ENCODE data around the gene OBSL1.

OBSL1 gene

DNA sequence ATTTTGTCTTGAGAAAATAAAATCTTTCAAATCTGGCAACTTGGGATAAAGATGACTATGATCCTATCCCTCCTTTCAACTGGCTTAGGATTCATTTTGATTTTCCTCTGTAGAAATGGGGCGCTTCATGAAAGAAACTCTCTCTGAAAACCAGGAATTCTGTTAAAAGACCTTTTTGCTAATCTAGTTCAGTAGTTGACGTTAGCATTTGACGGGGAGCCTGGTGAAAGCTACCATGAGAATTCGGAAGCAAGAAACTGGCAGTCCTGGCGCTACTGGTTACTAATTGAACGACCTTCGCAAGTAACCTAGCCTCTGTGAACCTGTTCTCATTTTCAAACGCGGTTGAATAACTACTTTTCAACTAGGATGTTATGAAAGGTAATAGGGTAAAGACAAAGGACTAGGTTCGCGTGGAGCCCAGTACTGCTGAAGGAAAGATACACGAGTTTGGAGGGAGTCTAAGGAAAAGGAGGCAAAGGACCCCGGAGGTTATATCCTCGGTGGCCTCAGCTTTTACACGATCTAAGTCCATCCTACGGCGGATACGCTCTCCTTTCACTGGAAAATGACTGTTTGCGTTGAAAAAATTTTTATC, 25.7 kb upstream of the OBSL1 start:
- no peak for DNase-seq

- no peak for DNase-seq
These were observed 23.9 kb upstream of the OBSL1 start for GRCh38 chr2:219595256-219595655.

GRCh38 chr2:219593154-219593553, 21.8 kb upstream of the OBSL1 start:
- no peak for DNase-seq

GRCh38 chr2:219592736-219593135, 21.4 kb upstream of the OBSL1 start:
- no peak for DNase-seq

DNA sequence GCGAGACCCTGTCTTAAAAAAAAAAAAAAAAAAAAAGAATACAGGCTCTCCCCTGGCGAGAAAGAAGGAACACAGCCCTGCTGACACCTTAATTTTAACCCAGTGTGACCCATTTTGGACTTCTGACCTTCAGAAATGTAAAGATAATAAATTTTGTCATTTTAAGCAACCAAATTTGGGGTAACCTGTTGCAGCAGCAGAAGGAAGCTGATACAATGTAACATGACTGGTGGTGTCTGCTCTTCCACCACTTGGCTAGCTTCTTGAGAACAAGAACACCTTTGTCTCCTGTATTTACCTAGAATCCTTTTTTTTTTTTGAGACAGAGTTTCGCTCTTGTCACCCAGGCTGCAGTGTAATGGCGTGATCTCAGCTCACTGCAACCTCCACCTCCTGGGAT, 19.8 kb upstream of the OBSL1 start:
- DNase-seq = no peak

- no peak for DNase-seq
These were observed 10.0 kb upstream of the OBSL1 start for GRCh38 chr2:219581346-219581745.

DNA sequence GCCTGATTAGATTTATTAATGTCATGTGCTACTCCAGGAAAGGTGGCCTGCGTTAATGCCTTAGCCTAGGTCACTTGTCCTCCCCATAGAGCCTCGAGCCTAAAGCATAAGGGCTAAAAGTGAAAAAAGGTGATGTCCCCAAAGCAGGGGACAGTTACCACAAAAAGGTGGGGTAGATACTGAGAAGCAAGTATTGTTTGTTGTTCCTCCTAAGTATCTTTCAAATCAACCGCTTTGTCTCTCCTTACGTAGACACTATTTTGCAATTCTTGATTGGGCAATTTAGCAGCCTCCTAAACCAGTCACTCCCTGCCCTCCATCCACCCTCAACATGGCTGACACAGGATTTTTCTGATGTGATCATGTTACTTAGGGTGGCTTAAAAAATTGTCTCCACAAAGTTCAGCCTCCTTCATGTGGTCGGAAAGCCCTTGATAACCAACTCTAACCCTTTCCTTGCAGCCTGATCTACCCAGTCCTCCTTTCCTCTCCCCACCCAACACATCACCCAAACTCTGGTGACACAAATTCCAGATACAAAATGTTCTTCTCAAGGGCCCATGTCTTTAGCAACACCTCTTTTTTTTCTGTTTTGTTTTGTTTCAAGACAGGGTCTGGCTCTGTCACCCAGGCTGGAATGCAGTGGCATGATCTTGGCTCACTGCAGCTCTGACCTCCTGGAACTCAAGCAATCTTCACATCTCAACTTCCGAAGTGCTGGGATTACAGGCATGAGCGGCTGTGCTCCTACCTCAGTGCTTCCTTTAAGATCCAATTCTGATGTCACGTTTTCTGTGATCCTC, 7.7 kb upstream of the OBSL1 start:
- DNase-seq = no peak

DNA sequence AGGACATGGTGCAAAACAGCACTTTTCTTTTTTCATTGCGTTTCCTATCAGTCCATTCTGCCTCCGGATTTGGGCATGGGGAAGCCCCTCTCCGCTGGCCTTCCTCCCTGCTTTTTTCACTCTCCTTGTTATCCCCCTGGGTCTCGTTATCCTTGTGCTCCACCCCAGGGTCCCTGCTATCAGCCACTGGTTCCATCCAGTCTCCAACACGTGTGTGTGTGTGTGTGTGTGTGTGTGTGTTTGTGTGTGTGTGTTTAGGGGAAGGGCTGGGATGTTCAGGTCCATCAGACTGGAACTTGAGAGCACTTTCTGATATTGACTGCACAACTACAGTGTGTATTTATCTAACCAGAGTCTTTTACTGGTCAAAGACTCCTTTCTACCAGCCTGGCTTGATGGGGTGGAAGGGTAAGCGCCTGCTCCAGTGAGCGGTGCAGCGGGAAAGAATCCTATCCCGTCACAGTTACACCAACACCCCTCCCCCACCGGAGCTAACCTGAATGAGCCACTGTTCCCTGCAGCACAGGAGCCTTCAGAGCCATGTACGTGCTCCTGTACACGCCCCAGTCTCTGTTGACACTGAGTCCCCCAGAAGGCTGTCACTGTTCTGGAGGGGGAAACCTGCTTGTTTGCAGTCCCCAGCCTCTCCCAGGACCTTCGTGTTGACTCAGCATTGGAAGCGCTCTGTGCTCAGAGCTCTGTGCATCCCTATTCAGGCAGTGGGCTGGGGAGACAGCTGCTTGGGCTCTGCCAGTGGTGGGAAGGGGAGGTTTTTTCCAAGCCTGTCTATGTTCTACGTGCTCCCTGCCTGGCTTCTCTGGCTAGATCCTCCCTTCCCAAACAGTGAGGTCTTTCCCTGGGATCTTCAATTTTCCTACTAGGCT, 5.4 kb upstream of the OBSL1 start:
- no peak for DNase-seq

DNA sequence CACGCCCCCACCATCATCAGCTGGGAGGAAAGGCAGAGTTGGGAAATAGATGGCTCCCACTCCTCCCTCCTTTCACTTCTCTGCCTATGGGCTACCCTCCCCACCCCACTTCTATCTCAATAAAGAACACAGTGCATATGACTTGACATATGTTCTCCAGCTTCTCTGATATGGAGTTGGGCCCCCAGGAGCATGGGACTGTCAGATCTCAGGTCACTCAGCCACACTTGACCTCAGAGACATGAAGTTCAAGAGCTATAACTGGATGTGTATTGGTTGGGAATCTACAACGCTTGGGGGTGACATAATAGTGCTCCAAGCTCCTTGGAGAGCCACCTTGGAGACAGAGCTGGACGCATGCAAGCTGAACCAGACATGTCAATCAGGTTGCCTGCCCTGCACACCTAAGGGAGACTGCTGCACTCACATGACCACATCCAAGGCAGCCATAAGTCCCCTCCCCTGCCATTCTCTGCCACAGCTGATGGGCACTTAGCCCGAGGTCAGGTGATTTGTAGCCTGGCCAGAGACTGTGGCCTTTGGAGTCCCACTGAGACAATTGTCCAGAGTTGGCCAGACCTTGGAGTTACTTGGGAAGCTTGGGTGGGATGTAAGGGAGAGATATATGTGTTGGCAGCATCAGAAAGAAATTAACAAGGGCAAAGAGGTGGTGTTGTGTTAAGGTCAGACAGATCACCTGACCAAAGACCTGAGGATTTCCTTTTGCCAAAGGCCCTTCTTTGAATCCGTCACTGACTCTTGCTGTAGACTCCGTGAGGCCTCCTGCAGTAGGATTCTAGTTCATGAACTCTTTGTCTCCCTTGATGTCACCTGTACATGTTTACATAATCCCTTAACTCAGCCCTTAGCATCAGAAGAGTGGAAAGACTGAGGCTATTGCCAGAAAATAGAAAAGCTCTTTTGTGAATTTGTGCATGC, 4.5 kb upstream of the OBSL1 start:
- no peak for DNase-seq

DNA sequence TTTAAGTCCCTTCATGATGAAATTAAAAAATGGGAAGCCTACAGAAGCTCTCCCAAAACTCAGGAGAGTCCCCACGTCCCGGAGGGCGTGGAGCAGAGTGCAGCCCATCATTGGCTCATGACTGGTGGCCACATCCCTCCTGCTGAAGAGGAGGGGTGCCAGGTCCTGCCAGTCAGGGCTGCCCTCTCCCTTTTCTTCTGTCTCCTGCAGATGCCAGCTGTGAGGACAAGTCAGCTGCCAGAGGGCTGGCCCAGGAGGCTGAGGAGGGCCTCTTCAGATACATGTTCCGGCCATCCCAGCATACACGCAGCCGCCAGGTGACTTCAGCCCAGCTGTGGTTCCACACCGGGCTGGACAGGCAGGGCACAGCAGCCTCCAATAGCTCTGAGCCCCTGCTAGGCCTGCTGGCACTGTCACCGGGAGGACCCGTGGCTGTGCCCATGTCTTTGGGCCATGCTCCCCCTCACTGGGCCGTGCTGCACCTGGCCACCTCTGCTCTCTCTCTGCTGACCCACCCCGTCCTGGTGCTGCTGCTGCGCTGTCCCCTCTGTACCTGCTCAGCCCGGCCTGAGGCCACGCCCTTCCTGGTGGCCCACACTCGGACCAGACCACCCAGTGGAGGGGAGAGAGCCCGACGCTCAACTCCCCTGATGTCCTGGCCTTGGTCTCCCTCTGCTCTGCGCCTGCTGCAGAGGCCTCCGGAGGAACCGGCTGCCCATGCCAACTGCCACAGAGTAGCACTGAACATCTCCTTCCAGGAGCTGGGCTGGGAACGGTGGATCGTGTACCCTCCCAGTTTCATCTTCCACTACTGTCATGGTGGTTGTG, 3.4 kb upstream of the OBSL1 start:
- no peak for DNase-seq

DNA sequence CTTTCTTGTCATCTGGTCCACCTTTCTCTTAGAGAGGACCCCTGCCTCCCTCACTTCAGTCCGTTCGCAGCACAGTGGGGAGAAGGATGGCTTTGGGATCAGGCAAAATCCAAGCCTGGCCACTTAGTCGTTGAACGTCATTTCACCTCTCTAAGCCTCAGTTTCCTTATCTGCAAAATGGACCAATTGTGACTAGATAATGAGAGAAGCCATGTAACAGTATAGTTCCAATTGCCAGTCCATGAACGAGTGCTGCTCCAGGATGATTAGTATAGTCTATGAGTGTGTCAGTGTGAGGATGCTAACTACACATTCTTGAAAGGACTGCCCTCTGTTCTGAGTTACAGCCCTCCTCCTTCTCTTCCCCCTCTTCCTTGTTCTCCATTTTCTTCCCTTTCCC, 1.8 kb upstream of the OBSL1 start:
- DNase-seq = no peak

- no peak for DNase-seq
These were observed 1.1 kb upstream of the OBSL1 start, which contains the start of gene INHA for GRCh38 chr2:219572237-219573001. Gene INHA, plus strand, starts transcription at chr2:219572310. Its CDS starts 65 bp downstream, at chr2:219572375.

- DNase-seq = no peak
These were observed 422 bp downstream of the OBSL1 start for GRCh38 chr2:219570924-219571310.

GRCh38 chr2:219570194-219570923, 980 bp downstream of the OBSL1 start:
- no peak for DNase-seq

- DNase-seq = no peak
These were observed 1.7 kb downstream of the OBSL1 start for GRCh38 chr2:219569635-219570034.

GRCh38 chr2:219569041-219569440, 2.3 kb downstream of the OBSL1 start:
- DNase-seq = no peak

DNA sequence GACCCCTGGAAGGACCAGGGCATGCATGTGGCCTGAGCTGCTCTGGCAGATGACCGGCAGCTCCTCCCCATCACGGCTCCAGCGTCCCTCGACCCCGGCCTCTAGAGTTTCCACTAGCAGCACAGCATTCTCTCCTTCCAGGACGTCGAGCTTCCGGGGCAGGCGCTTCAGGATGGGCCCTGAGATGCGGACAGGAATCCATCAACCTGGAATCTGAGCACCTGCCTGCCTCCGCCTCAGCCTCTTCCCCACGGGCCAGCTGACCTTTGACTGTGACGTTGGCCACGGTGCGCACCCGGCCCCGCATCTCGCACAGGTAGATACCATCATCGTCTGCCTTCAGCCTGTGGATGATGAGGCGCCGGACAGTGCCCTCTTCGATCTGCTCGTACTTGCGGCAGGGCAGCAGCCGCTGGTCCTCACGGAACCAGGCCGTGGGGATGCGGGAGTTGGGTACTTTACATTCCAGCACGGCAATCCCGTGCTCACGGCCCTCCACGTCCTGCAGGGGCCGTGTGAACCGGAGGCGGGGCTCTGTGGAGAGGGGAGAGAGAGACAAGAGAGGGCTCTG, 3.5 kb downstream of the OBSL1 start:
- no peak for DNase-seq

DNA sequence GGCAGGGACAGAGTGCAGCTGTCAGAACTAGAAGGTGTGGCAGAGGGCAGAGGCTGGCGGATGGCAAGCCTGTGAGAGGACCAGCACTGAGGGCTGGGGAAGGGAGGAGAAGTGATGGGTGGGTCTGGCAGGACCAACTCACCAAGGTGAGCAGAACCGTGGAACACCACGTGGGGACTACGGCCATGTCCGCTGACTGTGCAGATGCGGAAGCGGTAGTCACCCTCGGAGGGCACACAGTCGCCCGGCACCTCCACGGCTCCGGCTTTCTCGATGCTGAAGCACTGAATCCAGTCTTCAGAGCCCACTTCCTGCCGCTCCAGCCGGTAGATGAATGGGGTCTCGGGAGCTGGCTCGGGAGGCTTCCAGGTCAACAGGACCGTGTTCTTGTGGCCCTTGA, 4.2 kb downstream of the OBSL1 start:
- no peak for DNase-seq

DNA sequence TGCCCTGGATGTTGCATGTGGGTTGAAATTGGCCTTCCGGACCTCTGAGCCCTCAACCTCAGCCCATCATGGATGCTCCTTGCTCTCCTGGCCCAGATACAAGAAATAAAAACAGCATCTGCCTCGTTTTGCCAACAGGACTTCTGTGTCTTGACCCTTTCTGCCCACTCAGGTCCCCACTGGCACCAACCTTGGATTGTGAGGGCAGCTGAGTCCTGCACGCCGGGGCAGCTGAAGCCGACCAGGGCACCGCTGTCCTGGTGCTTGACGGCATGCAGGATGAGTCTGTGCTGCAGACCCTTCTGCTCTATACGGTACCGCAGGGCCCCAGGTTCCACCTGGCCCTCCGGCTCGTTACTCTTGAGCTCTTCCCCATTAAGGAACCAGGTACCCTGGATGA, 4.7 kb downstream of the OBSL1 start:
- no peak for DNase-seq
